ENCODE data around the gene GFRA1. TPM values are rescaled to one million over a fixed set of nuclear protein-coding genes. Genes with fewer than 3 reads are reported as not detected.

The GFRA1 gene
- total and polyA plus RNA-seq, 2 donors (not counting 1 experiment from before 2014, with no cell fraction given) = not detected

DNA sequence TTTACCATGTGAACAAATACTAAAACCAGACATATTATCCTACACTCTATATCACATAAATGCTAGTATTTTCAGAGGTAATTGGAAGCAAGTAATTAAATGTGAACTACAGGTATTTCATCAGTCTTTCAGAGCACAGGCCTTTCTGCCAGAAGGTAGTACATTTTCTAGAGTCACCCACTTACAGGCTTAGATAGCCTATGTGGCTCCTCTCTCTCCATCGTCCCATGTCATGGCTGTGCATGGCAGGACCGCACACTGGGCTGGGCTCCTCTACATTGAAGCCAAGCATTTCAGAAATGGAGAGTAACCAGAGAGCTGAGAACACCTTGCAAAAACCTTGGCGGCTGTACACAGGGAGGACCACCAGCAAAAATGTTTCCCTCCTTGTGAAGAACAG lies 49.7 kb downstream of the GFRA1 start:
- DNase-seq = no peak
- peaks cover under 1% of the 10 kb centered on the region for H3K27me3 Mint-ChIP-seq
- ATAC-seq (ENCODE audit: low read depth) = no peak
- 100% methylated on average over 3 of the region's 3 CpGs for WGBS (ENCODE audit: insufficient coverage)
- H3K27ac Mint-ChIP-seq = no peak overlapping the region
- Histone ChIP-seq H3K4me2 (replicated peaks; ENCODE audit: low read depth, low read length, poor library complexity, severe bottlenecking) (no peak overlapping the region), H3K36me3 (replicated peaks in 1 of 2; ENCODE audit: control extremely low read depth in 1 of 2, control insufficient read depth in 1 of 2, extremely low read depth in 1 of 2, insufficient read depth in 2 of 2, low read length in 1 of 2) (no peaks in the 10 kb centered on the region), H3K27me3 (replicated peaks in 1 of 4; ENCODE audit: control extremely low read depth in 1 of 4, control insufficient read depth in 3 of 4, insufficient read depth in 4 of 4, low read length in 3 of 4) (no peaks in the 10 kb centered on the region), H3K4me1 (ENCODE audit: control insufficient read depth in 2 of 2, insufficient read depth in 2 of 2, low read length in 2 of 2) (no peaks in the 10 kb centered on the region), H3K27ac (ENCODE audit: low read length in 2 of 2) (no peak overlapping the region), H3K79me2 (ENCODE audit: control insufficient read depth, insufficient read depth, low read length) (no peaks in the 10 kb centered on the region), H3K4me3 (ENCODE audit: control extremely low read depth in 1 of 5, extremely low read depth in 1 of 5, insufficient read depth in 1 of 5, low read depth in 2 of 5, low read length in 4 of 5) (no peak overlapping the region), H3K9me3 (ENCODE audit: control extremely low read depth in 1 of 3, control insufficient read depth in 2 of 3, insufficient read depth in 1 of 3, low read length in 2 of 3) (no peaks in the 10 kb centered on the region), H2AFZ (ENCODE audit: insufficient read depth, low read depth, low read length, poor library complexity, severe bottlenecking) (no peak overlapping the region), H3K9ac (ENCODE audit: low read length) (no peak overlapping the region), H4K20me1 (ENCODE audit: control insufficient read depth, insufficient read depth, low read length, poor library complexity, severe bottlenecking) (no peaks in the 10 kb centered on the region)
- no peaks in the 10 kb centered on the region for H3K4me1 Mint-ChIP-seq
- peaks cover 3% of the 10 kb centered on the region for H3K9me3 Mint-ChIP-seq (ENCODE audit: insufficient read depth)
- CTCF ChIA-PET = no interaction called here
- TF ChIP-seq, protein P1, sequence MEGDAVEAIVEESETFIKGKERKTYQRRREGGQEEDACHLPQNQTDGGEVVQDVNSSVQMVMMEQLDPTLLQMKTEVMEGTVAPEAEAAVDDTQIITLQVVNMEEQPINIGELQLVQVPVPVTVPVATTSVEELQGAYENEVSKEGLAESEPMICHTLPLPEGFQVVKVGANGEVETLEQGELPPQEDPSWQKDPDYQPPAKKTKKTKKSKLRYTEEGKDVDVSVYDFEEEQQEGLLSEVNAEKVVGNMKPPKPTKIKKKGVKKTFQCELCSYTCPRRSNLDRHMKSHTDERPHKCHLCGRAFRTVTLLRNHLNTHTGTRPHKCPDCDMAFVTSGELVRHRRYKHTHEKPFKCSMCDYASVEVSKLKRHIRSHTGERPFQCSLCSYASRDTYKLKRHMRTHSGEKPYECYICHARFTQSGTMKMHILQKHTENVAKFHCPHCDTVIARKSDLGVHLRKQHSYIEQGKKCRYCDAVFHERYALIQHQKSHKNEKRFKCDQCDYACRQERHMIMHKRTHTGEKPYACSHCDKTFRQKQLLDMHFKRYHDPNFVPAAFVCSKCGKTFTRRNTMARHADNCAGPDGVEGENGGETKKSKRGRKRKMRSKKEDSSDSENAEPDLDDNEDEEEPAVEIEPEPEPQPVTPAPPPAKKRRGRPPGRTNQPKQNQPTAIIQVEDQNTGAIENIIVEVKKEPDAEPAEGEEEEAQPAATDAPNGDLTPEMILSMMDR (IDR thresholded peaks at IDR 0.05) = no peak
- no peak for TF ChIP-seq EZH2 (IDR thresholded peaks at IDR 0.05; ENCODE audit: borderline replicate concordance, insufficient read depth, low read depth, low read length, poor library complexity, severe bottlenecking)
- POLR2A ChIA-PET = no interaction called here
- intact Hi-C loops (cut with micrococcal nuclease) = no loop called here
- H3K4me3 Mint-ChIP-seq = no peak overlapping the region

DNA sequence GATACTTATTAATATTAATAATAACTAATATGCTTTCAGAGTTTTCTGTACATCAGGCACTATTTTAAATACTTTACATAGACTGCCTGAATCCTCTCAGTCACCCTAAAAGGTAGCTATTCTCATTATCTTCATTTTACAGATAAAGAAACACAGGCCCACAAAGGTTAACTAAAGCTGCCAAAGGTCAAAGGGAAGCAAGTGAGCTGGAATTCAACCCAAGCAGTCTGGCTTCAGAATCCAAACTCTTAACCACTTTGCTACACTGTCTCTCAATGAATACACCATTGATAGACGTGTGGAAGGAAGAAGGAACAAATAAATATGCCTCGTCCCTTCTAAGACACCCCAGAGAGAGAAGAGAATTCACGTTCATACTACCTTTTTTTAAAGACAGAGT lies 52.0 kb downstream of the GFRA1 start:
- Histone ChIP-seq H3K4me2 (replicated peaks; ENCODE audit: low read depth, low read length, poor library complexity, severe bottlenecking) (no peak overlapping the region), H4K20me1 (ENCODE audit: control insufficient read depth, insufficient read depth, low read length, poor library complexity, severe bottlenecking) (no peaks in the 10 kb centered on the region), H3K9me3 (ENCODE audit: control extremely low read depth in 1 of 3, control insufficient read depth in 2 of 3, insufficient read depth in 1 of 3, low read length in 2 of 3) (no peaks in the 10 kb centered on the region), H3K4me3 (ENCODE audit: control extremely low read depth in 1 of 5, extremely low read depth in 1 of 5, insufficient read depth in 1 of 5, low read depth in 2 of 5, low read length in 4 of 5) (no peak overlapping the region), H3K36me3 (replicated peaks in 1 of 2; ENCODE audit: control extremely low read depth in 1 of 2, control insufficient read depth in 1 of 2, extremely low read depth in 1 of 2, insufficient read depth in 2 of 2, low read length in 1 of 2) (no peaks in the 10 kb centered on the region), H3K9ac (ENCODE audit: low read length) (no peak overlapping the region), H3K27ac (ENCODE audit: low read length in 2 of 2) (no peak overlapping the region), H3K4me1 (ENCODE audit: control insufficient read depth in 2 of 2, insufficient read depth in 2 of 2, low read length in 2 of 2) (no peaks in the 10 kb centered on the region), H3K79me2 (ENCODE audit: control insufficient read depth, insufficient read depth, low read length) (no peaks in the 10 kb centered on the region), H3K27me3 (replicated peaks in 1 of 4; ENCODE audit: control extremely low read depth in 1 of 4, control insufficient read depth in 3 of 4, insufficient read depth in 4 of 4, low read length in 3 of 4) (no peaks in the 10 kb centered on the region), H2AFZ (ENCODE audit: insufficient read depth, low read depth, low read length, poor library complexity, severe bottlenecking) (no peak overlapping the region)
- no peak overlapping the region for H3K4me3 Mint-ChIP-seq
- ChIA-PET POLR2A (no interaction called here), CTCF (no interaction called here)
- H3K4me1 Mint-ChIP-seq = no peaks in the 10 kb centered on the region
- no peak for DNase-seq
- no peaks in the 10 kb centered on the region for H3K27me3 Mint-ChIP-seq
- H3K9me3 Mint-ChIP-seq (ENCODE audit: insufficient read depth) = peaks cover 3% of the 10 kb centered on the region
- no CpG with 5 or more reads among the region's 3 CpGs for WGBS (ENCODE audit: insufficient coverage)
- H3K27ac Mint-ChIP-seq = no peak overlapping the region
- intact Hi-C loops (cut with micrococcal nuclease) = no loop called here
- TF ChIP-seq, protein P1 (IDR thresholded peaks at IDR 0.05) = no peak
- TF ChIP-seq EZH2 (IDR thresholded peaks at IDR 0.05; ENCODE audit: borderline replicate concordance, insufficient read depth, low read depth, low read length, poor library complexity, severe bottlenecking) = no peak
- ATAC-seq (ENCODE audit: low read depth) = no peak

Data from B cell (primary cell).